GM18505 (cell line): Measurements from ENCODE around the gene GDE1.

ENCODE experiments used
- ATAC-seq: cut with Tn5 transposase; IDR thresholded peaks from one replicate; pipeline ENCODE4 v1.9.1; 2021; ENCODE audit not compliant: unreplicated experiment
- POLR2A ChIP-seq: IDR thresholded peaks from 4 replicates; pipeline ENCODE4 v1.6.1; 2011; ENCODE audit warnings: borderline replicate concordance; ENCODE audit not compliant: insufficient read depth, insufficient read length; ENCODE audit errors: extremely low read depth

The GDE1 gene

GRCh38 chr16:19542138-19542821 lies 20.4 kb upstream of the GDE1 start:
- ATAC-seq = no peak
- TF ChIP-seq POLR2A = no peak

GRCh38 chr16:19540241-19540970 lies 18.5 kb upstream of the GDE1 start:
- no peak for ATAC-seq
- TF ChIP-seq POLR2A = no peak

GRCh38 chr16:19532601-19533000 lies 10.7 kb upstream of the GDE1 start:
- no peak for ATAC-seq
- no peak for TF ChIP-seq POLR2A

- TF ChIP-seq POLR2A = no peak
- ATAC-seq = no peak
Observed at GRCh38 chr16:19528666-19529065, 6.8 kb upstream of the GDE1 start.

- ATAC-seq = no peak
- TF ChIP-seq POLR2A = no peak
Observed at GRCh38 chr16:19527161-19527560, 5.3 kb upstream of the GDE1 start.

GRCh38 chr16:19525385-19525723 lies 3.5 kb upstream of the GDE1 start:
- no peak for TF ChIP-seq POLR2A
- ATAC-seq = no peak

GRCh38 chr16:19524616-19525384 lies 2.9 kb upstream of the GDE1 start:
- ATAC-seq = no peak
- no peak for TF ChIP-seq POLR2A

GRCh38 chr16:19524356-19524615 lies 2.4 kb upstream of the GDE1 start:
- TF ChIP-seq POLR2A = no peak
- no peak for ATAC-seq

GRCh38 chr16:19523559-19524355 lies 1.9 kb upstream of the GDE1 start, which contains the start of gene CCP110:
Gene CCP110 (plus strand): TSS chr16:19523942. CDS start chr16:19527882, 3,940 bp downstream.
- TF ChIP-seq POLR2A = peak; percentile 67
- ATAC-seq = peak; percentile 69

- ATAC-seq = no peak
- TF ChIP-seq POLR2A = no peak
Observed at GRCh38 chr16:19523184-19523558, 1.3 kb upstream of the GDE1 start.

- no peak for TF ChIP-seq POLR2A
- no peak for ATAC-seq
Observed at GRCh38 chr16:19522760-19523159, 862 bp upstream of the GDE1 start.

- TF ChIP-seq POLR2A = no peak
- no peak for ATAC-seq
Observed at GRCh38 chr16:19522397-19522732, 467 bp upstream of the GDE1 start.

GRCh38 chr16:19520861-19521331 lies 1.0 kb downstream of the GDE1 start:
- ATAC-seq = no peak
- no peak for TF ChIP-seq POLR2A

- no peak for TF ChIP-seq POLR2A
- no peak for ATAC-seq
Observed at GRCh38 chr16:19518388-19518787, 3.5 kb downstream of the GDE1 start.

- no peak for ATAC-seq
- no peak for TF ChIP-seq POLR2A
Observed at GRCh38 chr16:19517424-19518089, 4.3 kb downstream of the GDE1 start.
